Left lung (tissue), 10 donors: ENCODE results near the gene ZNF423. TPM values are rescaled to one million over a fixed set of nuclear protein-coding genes. Genes with fewer than 3 reads are reported as not detected.

Experiments
- ATAC-seq: fragments of 200-7000 bp; cut with Tn5 transposase; one replicate; pipeline ENCODE4 v1.9.1; 2020; ENCODE audit warnings: moderate library complexity
- DNase-seq, 4 donors: peaks; one replicate each; pipeline ENCODE4 v3.0.0-alpha.2; 2013 to 2020
- H3K27ac ChIP-seq, 2 donors: fragments of 200-600 bp; sonication (generic) in 1 of 2; one replicate each; pipeline versions ENCODE4 v1.5.0 to v1.8.0; 2020 to 2021
- H3K27me3 ChIP-seq, 2 donors: fragments of 200-600 bp; sonication (generic) in 1 of 2; one replicate each; pipeline versions ENCODE4 v1.5.0 to v1.8.0; 2020 to 2021
- H3K36me3 ChIP-seq, 2 donors: fragments of 200-600 bp; sonication (generic) in 1 of 2; one replicate each; pipeline versions ENCODE4 v1.5.0 to v1.8.0; 2020 to 2021
- H3K4me1 ChIP-seq, 2 donors: fragments of 200-600 bp; one replicate each; pipeline ENCODE4 v1.8.0; 2021
- H3K4me3 ChIP-seq, 2 donors: fragments of 200-600 bp; sonication (generic) in 1 of 2; one replicate each; pipeline versions ENCODE4 v1.5.0 to v1.8.0; 2020 to 2021; ENCODE audit warnings: mild to moderate bottlenecking in 1 of 2
- H3K9me3 ChIP-seq, 2 donors: fragments of 200-600 bp; sonication (generic) in 1 of 2; one replicate each; pipeline versions ENCODE4 v1.5.0 to v1.8.0; 2020 to 2021
- intact Hi-C, 2 donors: fragments of 100-400 bp; cut with DNase I; formaldehyde crosslinking; loops; one replicate each; pipeline versions ENCODE4 v1.11.2 to v1.14.2; 2022
- polyA plus RNA-seq, 6 donors: library from polyadenylated mRNA; unstranded; fragments of 120-200 nt; gene quantifications; one replicate each; pipeline ENCODE4 v1.2.1, GENCODE V29; 2013; ENCODE audit not compliant: insufficient read length in 6 of 6
- total RNA-seq, 2 donors: library from RNA; stranded (reverse); fragmentation: NEBNext Ultra II Directional; extraction: Animal tissue kit (Norgen Biotek cat#: 25700); gene quantifications; one replicate each; pipeline ENCODE4 v1.2.1, GENCODE V29; 2021
- TF ChIP-seq, protein P1 (sequence below), 2 donors: fragments of 200-600 bp; sonication (generic) in 1 of 2; IDR thresholded peaks; one replicate each; pipeline versions ENCODE4 v1.5.0 to v1.8.0; 2021; ENCODE audit warnings: antibody characterized with exemption in 2 of 2
- donor health status: DM: no; HTN: yes; CAD: no.
- donor health status: DM: no; HTN: no; CAD: no.

Gene ZNF423
- total and polyA plus RNA-seq, 8 donors = 7.8 to 30.5 (median 26.6) TPM

DNA sequence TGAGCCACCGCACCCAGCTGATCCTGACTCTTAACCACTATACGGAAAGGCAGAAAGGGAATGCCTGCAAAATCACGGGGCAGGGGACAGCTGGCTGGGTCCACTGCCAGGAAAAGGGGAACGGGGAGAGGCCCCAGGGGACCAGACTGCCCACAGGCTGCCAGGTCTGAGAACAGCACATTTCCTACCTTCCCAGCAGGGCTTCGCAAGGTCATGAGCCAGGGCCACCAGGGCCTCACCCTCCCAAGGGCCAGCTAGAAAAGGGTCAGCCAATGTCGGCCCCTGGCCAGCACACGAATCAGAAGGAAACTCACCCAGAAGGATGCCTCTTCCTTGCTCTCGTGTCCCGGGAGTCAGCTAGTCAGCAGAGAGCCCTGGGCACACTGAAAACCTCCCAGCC lies 118.4 kb downstream of the ZNF423 start:
- Histone ChIP-seq H3K9me3 (no peaks in the 10 kb centered on the region), H3K4me1 (no peaks in the 10 kb centered on the region), H3K27ac (no peak overlapping the region), H3K27me3 (no peaks in the 10 kb centered on the region), H3K36me3 (no peaks in the 10 kb centered on the region), H3K4me3 (no peak overlapping the region)
- intact Hi-C loops = no loop called here
- TF ChIP-seq, protein P1, sequence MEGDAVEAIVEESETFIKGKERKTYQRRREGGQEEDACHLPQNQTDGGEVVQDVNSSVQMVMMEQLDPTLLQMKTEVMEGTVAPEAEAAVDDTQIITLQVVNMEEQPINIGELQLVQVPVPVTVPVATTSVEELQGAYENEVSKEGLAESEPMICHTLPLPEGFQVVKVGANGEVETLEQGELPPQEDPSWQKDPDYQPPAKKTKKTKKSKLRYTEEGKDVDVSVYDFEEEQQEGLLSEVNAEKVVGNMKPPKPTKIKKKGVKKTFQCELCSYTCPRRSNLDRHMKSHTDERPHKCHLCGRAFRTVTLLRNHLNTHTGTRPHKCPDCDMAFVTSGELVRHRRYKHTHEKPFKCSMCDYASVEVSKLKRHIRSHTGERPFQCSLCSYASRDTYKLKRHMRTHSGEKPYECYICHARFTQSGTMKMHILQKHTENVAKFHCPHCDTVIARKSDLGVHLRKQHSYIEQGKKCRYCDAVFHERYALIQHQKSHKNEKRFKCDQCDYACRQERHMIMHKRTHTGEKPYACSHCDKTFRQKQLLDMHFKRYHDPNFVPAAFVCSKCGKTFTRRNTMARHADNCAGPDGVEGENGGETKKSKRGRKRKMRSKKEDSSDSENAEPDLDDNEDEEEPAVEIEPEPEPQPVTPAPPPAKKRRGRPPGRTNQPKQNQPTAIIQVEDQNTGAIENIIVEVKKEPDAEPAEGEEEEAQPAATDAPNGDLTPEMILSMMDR (IDR thresholded peaks at IDR 0.05) = no peak
- no peak for DNase-seq
- no peak for ATAC-seq

DNA sequence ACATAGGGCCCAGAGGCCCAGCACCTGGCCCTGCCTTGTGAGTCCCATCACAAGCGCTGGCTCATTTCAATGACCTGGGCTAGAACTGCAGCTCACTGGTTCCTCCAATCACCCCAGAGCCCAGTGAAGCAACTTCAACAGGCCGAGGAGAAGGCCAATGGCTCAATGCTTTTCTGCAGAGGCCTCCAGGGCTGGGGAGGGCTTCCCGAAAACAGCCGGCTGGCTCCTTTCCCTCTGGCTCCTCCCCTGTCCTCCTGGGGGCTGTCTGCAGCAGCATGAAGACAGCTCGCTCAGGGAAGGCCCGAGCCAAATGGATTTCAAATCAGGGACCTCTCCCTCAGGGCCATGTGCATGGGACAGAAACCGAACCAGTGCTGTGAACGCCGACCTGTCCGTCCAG lies 121.6 kb downstream of the ZNF423 start:
- Histone ChIP-seq H3K4me3 (no peak overlapping the region), H3K27ac (no peak overlapping the region), H3K9me3 (peaks cover 0 to 8% of the 10 kb centered on the region in 2 donors), H3K36me3 (no peaks in the 10 kb centered on the region), H3K27me3 (no peaks in the 10 kb centered on the region), H3K4me1 (no peaks in the 10 kb centered on the region)
- intact Hi-C loops = no loop called here
- TF ChIP-seq, protein P1 (IDR thresholded peaks at IDR 0.05) = no peak
- ATAC-seq = peak; percentile 33
- peak in 3 of 4 donors; percentile 32 to 88 (median 74) for DNase-seq

DNA sequence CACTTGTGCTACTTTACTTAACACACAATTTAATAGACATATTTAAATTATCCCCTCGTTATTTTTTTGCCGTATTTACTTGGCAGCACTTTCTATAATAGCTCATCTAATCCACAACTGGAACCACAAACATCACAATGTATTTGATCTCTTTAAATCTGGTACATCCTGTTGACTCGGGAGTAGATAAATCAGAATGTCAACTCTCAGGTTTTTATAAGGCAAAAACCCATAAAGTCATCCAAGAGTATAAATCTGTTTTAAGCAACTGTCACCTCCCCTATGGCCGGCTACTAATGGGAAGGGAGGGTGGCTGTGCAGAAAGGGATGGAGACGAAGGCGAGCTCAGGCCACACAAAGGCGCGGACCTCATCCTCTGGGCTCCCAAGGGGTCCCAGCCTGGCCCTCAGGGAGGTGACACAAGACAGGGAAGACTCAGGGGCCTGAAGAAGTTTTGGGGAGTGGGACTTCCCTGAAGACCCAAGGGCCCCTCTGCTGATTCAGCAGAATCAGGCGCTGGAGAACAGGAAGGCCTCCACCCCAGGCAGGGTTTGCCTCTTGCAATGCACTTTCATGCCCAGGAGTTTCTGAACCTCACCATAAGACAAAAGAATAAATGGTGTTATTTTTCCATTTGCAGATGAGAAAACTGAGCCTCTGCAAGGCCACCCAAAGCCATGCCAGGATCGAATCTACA lies 122.5 kb downstream of the ZNF423 start:
- peak in 3 of 4 donors; percentile 28 to 65 (median 59) for DNase-seq
- TF ChIP-seq, protein P1 (IDR thresholded peaks at IDR 0.05) = no peak

DNA sequence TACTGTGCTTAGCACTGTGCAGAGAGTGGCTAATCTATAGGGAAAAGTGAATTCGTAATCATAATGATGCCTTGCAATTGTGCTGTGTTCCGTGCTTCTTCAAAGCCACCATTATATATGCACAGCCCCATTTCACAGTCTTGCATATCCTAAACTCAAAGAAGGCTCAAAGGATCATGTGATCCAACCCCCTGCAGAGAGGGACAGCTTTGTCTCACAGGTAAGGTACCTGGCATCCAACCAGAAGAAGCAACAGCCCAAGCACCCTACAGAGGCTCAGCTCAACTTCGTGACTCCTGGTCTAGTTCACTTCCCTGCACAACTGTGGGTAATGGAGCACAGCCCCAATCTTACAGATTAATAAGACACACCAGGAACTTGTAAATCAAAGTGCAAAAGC lies 124.0 kb downstream of the ZNF423 start:
- no peak overlapping the region for H3K27ac ChIP-seq
- intact Hi-C loops = no loop called here
- H3K4me1 ChIP-seq = no peaks in the 10 kb centered on the region
- ATAC-seq (no peak), DNase-seq (no peak)
- TF ChIP-seq, protein P1 (IDR thresholded peaks at IDR 0.05) = no peak
- H3K36me3 ChIP-seq = no peaks in the 10 kb centered on the region
- peaks cover 0 to 12% of the 10 kb centered on the region in 2 donors for H3K9me3 ChIP-seq
- no peaks in the 10 kb centered on the region for H3K27me3 ChIP-seq
- H3K4me3 ChIP-seq = no peak overlapping the region

More for the DNA sequence above, 122.5 kb downstream of the ZNF423 start:
- ATAC-seq = no peak
- Histone ChIP-seq H3K4me3 (no peak overlapping the region), H3K9me3 (peaks cover 0 to 12% of the 10 kb centered on the region in 2 donors), H3K27ac (no peak overlapping the region), H3K27me3 (no peaks in the 10 kb centered on the region), H3K4me1 (no peaks in the 10 kb centered on the region), H3K36me3 (no peaks in the 10 kb centered on the region)
- intact Hi-C loops = no loop called here

DNA sequence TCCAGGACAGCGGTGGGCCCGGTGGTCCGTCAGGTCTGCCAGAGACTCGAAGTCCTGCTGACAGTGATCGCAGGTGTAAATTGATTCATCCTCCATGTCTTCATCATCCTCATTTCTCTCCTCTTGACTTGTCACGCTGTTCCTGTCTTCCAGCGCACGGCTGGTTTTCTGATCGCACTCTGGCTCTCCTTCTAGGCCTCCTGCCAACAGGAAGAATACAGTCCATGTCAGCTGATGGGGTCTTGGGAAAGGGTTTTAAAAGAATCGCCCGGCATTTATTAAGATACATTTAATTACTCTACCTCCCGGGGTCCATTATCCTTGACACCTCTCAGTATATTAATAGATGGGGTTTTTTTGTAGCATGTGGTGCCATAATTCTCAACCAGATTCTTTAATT lies 125.1 kb downstream of the ZNF423 start:
- no peaks in the 10 kb centered on the region for H3K36me3 ChIP-seq
- H3K4me1 ChIP-seq = no peaks in the 10 kb centered on the region
- H3K9me3 ChIP-seq = peaks cover 0 to 12% of the 10 kb centered on the region in 2 donors
- no peaks in the 10 kb centered on the region for H3K27me3 ChIP-seq
- TF ChIP-seq, protein P1 (IDR thresholded peaks at IDR 0.05) = no peak
- H3K4me3 ChIP-seq = no peak overlapping the region
- DNase-seq (peak in 2 of 4 donors; percentile 31 to 49), ATAC-seq (no peak)
- H3K27ac ChIP-seq = no peak overlapping the region
- intact Hi-C loops = no loop called here
